ENCODE results near the gene ALAS1.

DNA sequence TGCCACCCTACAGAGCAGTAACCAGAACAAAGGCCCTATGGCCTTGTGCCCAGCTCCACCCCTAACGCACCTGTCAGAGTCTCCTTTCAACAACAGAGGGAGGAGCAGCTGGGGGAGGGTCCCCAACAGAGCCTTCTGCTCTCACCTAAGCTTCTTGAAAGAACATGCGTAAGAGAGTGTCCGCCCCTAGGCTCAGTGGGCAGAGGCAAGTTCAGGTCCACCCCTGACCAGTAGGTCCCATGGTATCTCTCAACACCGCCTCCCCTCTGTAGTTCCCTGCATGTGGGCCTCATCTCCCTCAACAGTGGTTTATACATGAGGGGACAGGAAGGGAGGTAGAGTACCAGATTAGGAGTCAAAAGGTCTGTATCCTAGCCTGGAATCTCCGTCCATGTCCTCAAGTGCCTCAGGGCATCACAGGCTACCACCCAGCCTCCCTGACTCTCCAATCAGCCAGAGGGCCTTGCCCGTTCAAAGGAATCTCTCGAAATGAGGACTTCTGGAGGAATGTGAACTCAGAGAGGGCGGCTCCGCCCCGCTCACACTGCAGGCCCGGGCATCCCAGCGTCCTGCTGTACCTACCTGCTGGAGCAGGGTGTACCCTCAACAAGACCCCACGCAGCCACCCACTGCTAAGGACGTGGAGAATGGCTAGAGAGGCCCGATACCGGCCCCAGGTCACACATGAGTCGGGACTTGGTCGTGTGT, 44.4 kb upstream of the ALAS1 start:
- no peak for TF ChIP-seq ZBED1 (IDR thresholded peaks at IDR 0.05)
- TF ChIP-seq, protein P1, sequence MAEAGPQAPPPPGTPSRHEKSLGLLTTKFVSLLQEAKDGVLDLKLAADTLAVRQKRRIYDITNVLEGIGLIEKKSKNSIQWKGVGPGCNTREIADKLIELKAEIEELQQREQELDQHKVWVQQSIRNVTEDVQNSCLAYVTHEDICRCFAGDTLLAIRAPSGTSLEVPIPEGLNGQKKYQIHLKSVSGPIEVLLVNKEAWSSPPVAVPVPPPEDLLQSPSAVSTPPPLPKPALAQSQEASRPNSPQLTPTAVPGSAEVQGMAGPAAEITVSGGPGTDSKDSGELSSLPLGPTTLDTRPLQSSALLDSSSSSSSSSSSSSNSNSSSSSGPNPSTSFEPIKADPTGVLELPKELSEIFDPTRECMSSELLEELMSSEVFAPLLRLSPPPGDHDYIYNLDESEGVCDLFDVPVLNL (CRISPR knock-in tag; IDR thresholded peaks at IDR 0.05; ENCODE audit: low read depth) = no peak

Measured in K562 (cell line).